Endothelial cell of umbilical vein (primary cell): ENCODE measurements around the gene COL18A1. TPM values are rescaled to one million over a fixed set of nuclear protein-coding genes. Genes with fewer than 3 reads are reported as not detected.

Experiments
- BruUV-seq: library from RNA; stranded (reverse); fragments of 400-500 nt; replicated peaks from 2 replicates; lab custom pipeline; 2021; lab: Mats Ljungman, UMichigan
- CTCF ChIA-PET: fragments of 300-600, 350-600 bp; sonication (Branson Sonifier 250); formaldehyde crosslinking; loops from one replicate; lab custom pipeline; 2021; ENCODE audit warnings: antibody characterized with exemption, inconsistent platforms; lab: Charles Lee
- POLR2A ChIA-PET: fragments of 300-600, 350-600 bp; sonication (Branson Sonifier 250); formaldehyde crosslinking; loops from one replicate; lab custom pipeline; 2021; ENCODE audit warnings: antibody characterized with exemption, inconsistent platforms; lab: Charles Lee
- DNase-seq: peaks from one replicate; pipeline ENCODE4 v3.0.0-alpha.2; 2011; ENCODE audit warnings: low read depth, low spot score
- FAIRE-seq: peaks from 2 replicates; lab custom pipeline; 2011; peaks lifted over from hg19 to GRCh38; lab: Jason Lieb, UNC
- H2AFZ ChIP-seq: 2 replicates; pipeline ENCODE4 v1.6.0; 2012; ENCODE audit warnings: low read depth, low read length, control low read depth, inconsistent platforms
- H3K27ac ChIP-seq: 2 replicates; pipeline ENCODE4 v1.5.1; 2011; ENCODE audit warnings: low read depth, mild to moderate bottlenecking, control low read depth, low read length, moderate library complexity; ENCODE audit not compliant: insufficient read depth
- H3K27me3 ChIP-seq, 2 experiments: 2 replicates each; pipeline versions ENCODE4 v1.6.0 to v1.6.1; 2011; ENCODE audit warnings: low read length in 2 of 2, mixed read lengths in 1 of 2; ENCODE audit not compliant: control insufficient read depth in 2 of 2, insufficient read depth in 2 of 2
- H3K36me3 ChIP-seq, 2 experiments: 2 replicates in 1 of 2; 3 replicates in 1 of 2; pipeline ENCODE4 v1.5.1; 2011; ENCODE audit warnings: low read length in 2 of 2, mild to moderate bottlenecking in 1 of 2, moderate library complexity in 1 of 2; ENCODE audit not compliant: control insufficient read depth in 2 of 2, insufficient read depth in 2 of 2; ENCODE audit errors: extremely low read depth in 1 of 2
- H3K4me1 ChIP-seq: 3 replicates; pipeline ENCODE4 v1.5.1; 2011; ENCODE audit warnings: mild to moderate bottlenecking, low read length; ENCODE audit not compliant: control insufficient read depth, insufficient read depth; ENCODE audit errors: extremely low read depth
- H3K4me2 ChIP-seq: 2 replicates; pipeline ENCODE4 v1.6.1; 2011; ENCODE audit warnings: low read length, control low read depth, mixed read lengths; ENCODE audit not compliant: insufficient read depth
- H3K4me3 ChIP-seq, 3 experiments: fragments of 200-600 bp in 1 of 3; sonication (generic), shearing (Covaris generic) in 1 of 3; replicated peaks in 1 of 3; 2 replicates each; pipeline ENCODE4 v1.5.1; 2011 to 2016; ENCODE audit warnings: control low read depth in 3 of 3, low read length in 3 of 3, mild to moderate bottlenecking in 2 of 3, inconsistent platforms in 1 of 3, low read depth in 1 of 3, moderate library complexity in 1 of 3; ENCODE audit not compliant: insufficient read depth in 1 of 3
- H3K79me2 ChIP-seq: 2 replicates; pipeline ENCODE4 v1.6.0; 2012; ENCODE audit warnings: low read length, inconsistent platforms; ENCODE audit not compliant: control insufficient read depth, insufficient read depth
- H3K9ac ChIP-seq: replicated peaks from 2 replicates; pipeline ENCODE3; 2011; ENCODE audit warnings: low read length, control low read depth; ENCODE audit not compliant: insufficient read depth; ENCODE audit errors: extremely low read depth
- H3K9me1 ChIP-seq: replicated peaks from 3 replicates; pipeline ENCODE4 v1.6.0; 2011; ENCODE audit warnings: mild to moderate bottlenecking, low read length; ENCODE audit not compliant: control insufficient read depth, insufficient read depth; ENCODE audit errors: extremely low read depth
- H3K9me3 ChIP-seq: replicated peaks from 2 replicates; pipeline ENCODE4 v1.5.1; 2012; ENCODE audit warnings: low read length, inconsistent platforms; ENCODE audit not compliant: control insufficient read depth, insufficient read depth
- H4K20me1 ChIP-seq: replicated peaks from 2 replicates; pipeline ENCODE3; 2011; ENCODE audit warnings: mild to moderate bottlenecking, low read length; ENCODE audit not compliant: control insufficient read depth, insufficient read depth; ENCODE audit errors: extremely low read depth
- EZH2 ChIP-seq: IDR thresholded peaks from 2 replicates; pipeline ENCODE4 v1.6.1; 2012; ENCODE audit warnings: borderline replicate concordance, low read depth, mild to moderate bottlenecking, moderate library complexity, low read length, inconsistent platforms; ENCODE audit not compliant: severe bottlenecking
- FOS ChIP-seq: IDR thresholded peaks from 2 replicates; pipeline ENCODE4 v1.6.1; 2011; ENCODE audit warnings: mild to moderate bottlenecking, low read length, moderate library complexity, borderline replicate concordance; ENCODE audit not compliant: insufficient read depth
- GATA2 ChIP-seq: IDR thresholded peaks from 2 replicates; pipeline ENCODE4 v1.7.0; 2011; ENCODE audit warnings: low read depth, mild to moderate bottlenecking, moderate library complexity, mixed read lengths, low read length; ENCODE audit not compliant: insufficient read length, insufficient read depth
- JUN ChIP-seq: IDR thresholded peaks from 2 replicates; pipeline ENCODE4 v1.6.1; 2011; ENCODE audit warnings: borderline replicate concordance, low read depth; ENCODE audit not compliant: insufficient read length, insufficient read depth
- MYC ChIP-seq: IDR thresholded peaks from one replicate; pipeline ENCODE4 v1.6.1; 2011; ENCODE audit warnings: mild to moderate bottlenecking, low read depth, low read length
- POLR2A ChIP-seq: IDR thresholded peaks from 2 replicates; pipeline ENCODE4 v1.6.1; 2012; ENCODE audit warnings: low read depth, mild to moderate bottlenecking, control low read depth, low read length
- POLR2AphosphoS5 ChIP-seq: IDR thresholded peaks from 2 replicates; pipeline ENCODE4 v1.6.1; 2012; ENCODE audit warnings: low read depth, mild to moderate bottlenecking, control low read depth, low read length, moderate library complexity; ENCODE audit not compliant: insufficient read depth
- dilution Hi-C: fragments of 300-500 bp; cut with MboI; formaldehyde crosslinking; loops from one replicate; pipeline ENCODE4 v1.15.0; 2019; ENCODE audit warnings: low sequenced_read_pairs; ENCODE audit not compliant: extremely low pct_ligation_motif_present
- intact Hi-C: fragments of 100-400 bp; cut with micrococcal nuclease; formaldehyde crosslinking; loops from one replicate; pipeline ENCODE4 v1.10.0; 2022
- polyA plus RNA-seq, 4 experiments: library from polyadenylated mRNA; depleted of rRNA in 3 of 4; stranded (reverse) in 3 of 4; unstranded in 1 of 4; fragments of >200 nt; gene quantifications; 2 replicates each; pipeline versions ENCODE4 v1.2.1 to v1.2.3, GENCODE V29; 2011 to 2012; ENCODE audit warnings: missing spikeins in 1 of 4
- total RNA-seq: library from RNA; stranded (reverse); gene quantifications from 2 replicates; pipeline ENCODE4 v1.2.3, GENCODE V29; 2021
- TF ChIP-seq, protein P1 (sequence below), 2 donors: IDR thresholded peaks; 1 replicate in 1 of 2; 2 replicates in 1 of 2; pipeline ENCODE4 v1.5.1; 2011; ENCODE audit warnings: low read length in 2 of 2, mild to moderate bottlenecking in 2 of 2, moderate library complexity in 2 of 2, control low read depth in 1 of 2, inconsistent platforms in 1 of 2, low read depth in 1 of 2; ENCODE audit not compliant: insufficient read depth in 1 of 2; ENCODE audit errors: extremely low read depth in 1 of 2
- TF ChIP-seq, protein P2 (sequence below): IDR thresholded peaks from 2 replicates; pipeline ENCODE4 v1.6.1; 2011; ENCODE audit not compliant: insufficient read depth, insufficient read length

Gene COL18A1
- total and polyA plus RNA-seq, 2 donors (not counting 3 experiments of a cell fraction or from before 2014, with no cell fraction given): 198 to 252 TPM

DNA sequence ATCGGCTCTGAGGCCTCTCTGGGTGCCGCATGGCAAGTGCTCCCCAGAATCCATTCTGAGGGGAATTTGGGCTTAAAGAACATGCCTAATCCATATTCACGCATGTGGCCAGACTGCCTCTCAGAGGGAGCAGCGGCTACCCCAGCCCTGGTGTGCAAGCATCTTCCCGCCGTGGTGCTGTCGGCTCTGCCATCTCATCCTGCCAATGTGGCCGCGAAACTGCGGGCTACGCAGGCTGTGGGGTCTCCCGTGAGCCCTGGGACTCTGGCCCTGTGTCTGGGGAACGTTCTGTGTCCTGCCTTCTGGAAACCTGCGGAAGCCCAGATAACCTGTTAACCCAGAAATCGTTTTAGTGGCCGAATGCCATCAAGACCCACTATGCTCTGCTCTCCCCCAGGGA lies 76.6 kb downstream of the COL18A1 start:
- H4K20me1 ChIP-seq: no peaks in the 10 kb centered on the region
- POLR2A ChIA-PET: no interaction called here
- dilution Hi-C loops: no loop called here

More for the DNA sequence above, 76.6 kb downstream of the COL18A1 start:
- FAIRE-seq (no peak), DNase-seq (no peak)
- intact Hi-C loops: no loop called here
- H3K9me1 ChIP-seq: no peaks in the 10 kb centered on the region
- no peaks in the 10 kb centered on the region for H3K9me3 ChIP-seq
- no peak for TF ChIP-seq MYC
- TF ChIP-seq GATA2: no peak
- TF ChIP-seq, protein P1, sequence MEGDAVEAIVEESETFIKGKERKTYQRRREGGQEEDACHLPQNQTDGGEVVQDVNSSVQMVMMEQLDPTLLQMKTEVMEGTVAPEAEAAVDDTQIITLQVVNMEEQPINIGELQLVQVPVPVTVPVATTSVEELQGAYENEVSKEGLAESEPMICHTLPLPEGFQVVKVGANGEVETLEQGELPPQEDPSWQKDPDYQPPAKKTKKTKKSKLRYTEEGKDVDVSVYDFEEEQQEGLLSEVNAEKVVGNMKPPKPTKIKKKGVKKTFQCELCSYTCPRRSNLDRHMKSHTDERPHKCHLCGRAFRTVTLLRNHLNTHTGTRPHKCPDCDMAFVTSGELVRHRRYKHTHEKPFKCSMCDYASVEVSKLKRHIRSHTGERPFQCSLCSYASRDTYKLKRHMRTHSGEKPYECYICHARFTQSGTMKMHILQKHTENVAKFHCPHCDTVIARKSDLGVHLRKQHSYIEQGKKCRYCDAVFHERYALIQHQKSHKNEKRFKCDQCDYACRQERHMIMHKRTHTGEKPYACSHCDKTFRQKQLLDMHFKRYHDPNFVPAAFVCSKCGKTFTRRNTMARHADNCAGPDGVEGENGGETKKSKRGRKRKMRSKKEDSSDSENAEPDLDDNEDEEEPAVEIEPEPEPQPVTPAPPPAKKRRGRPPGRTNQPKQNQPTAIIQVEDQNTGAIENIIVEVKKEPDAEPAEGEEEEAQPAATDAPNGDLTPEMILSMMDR (IDR thresholded peaks at IDR 0.05; ENCODE audit: extremely low read depth in 1 of 2, insufficient read depth in 1 of 2, low read depth in 1 of 2, low read length in 2 of 2): no peak
- TF ChIP-seq, protein P2, sequence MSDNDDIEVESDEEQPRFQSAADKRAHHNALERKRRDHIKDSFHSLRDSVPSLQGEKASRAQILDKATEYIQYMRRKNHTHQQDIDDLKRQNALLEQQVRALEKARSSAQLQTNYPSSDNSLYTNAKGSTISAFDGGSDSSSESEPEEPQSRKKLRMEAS: no peak
- no peak for TF ChIP-seq POLR2A
- TF ChIP-seq EZH2: no peak
- TF ChIP-seq FOS: no peak
- TF ChIP-seq JUN: no peak
- TF ChIP-seq POLR2AphosphoS5: no peak
- H3K36me3 ChIP-seq: peaks cover 0 to 47% of the 10 kb centered on the region in 2 experiments
- H3K27ac ChIP-seq: no peak overlapping the region
- no peaks in the 10 kb centered on the region for H3K79me2 ChIP-seq
- H3K4me3 ChIP-seq: no peak overlapping the region
- no peak overlapping the region for H3K4me2 ChIP-seq
- no peaks in the 10 kb centered on the region for H3K27me3 ChIP-seq
- BruUV-seq: no TSS peak
- H3K9ac ChIP-seq: no peak overlapping the region
- CTCF ChIA-PET: no interaction called here
- H3K4me1 ChIP-seq: peaks cover 6% of the 10 kb centered on the region
- no peak overlapping the region for H2AFZ ChIP-seq
